Measurements from ENCODE around the gene TSPAN15.

- no peak for TF ChIP-seq POLR2A (IDR thresholded peaks at IDR 0.05)
- no peak for TF ChIP-seq CTCF (IDR thresholded peaks at IDR 0.05)
Observed at GRCh38 chr10:69496352-69497230, 45.3 kb downstream of the TSPAN15 start.
